ENCODE measurements around the gene PRKN. TPM values are rescaled to one million over a fixed set of nuclear protein-coding genes. Genes with fewer than 3 reads are reported as not detected.

PRKN gene
- total RNA-seq, 1 experiment from 2014 or later, result 2.0 TPM

- H3K36me3 Mint-ChIP-seq (ENCODE audit: insufficient read depth in 1 of 3, low read depth in 3 of 3), result no peaks in the 10 kb centered on the region
Measured at GRCh38 chr6:161389756-161390155, 1337.8 kb downstream of the PRKN start.

More at GRCh38 chr6:161389756-161390155, 1337.8 kb downstream of the PRKN start:
- no peak overlapping the region for H4K8ac ChIP-seq (replicated peaks; ENCODE audit: insufficient read length, low read depth, low read length)
- no peak overlapping the region for H3K9ac ChIP-seq (ENCODE audit: extremely low read depth, insufficient read length, low read length)
- no peaks in the 10 kb centered on the region for H3K27me3 ChIP-seq (ENCODE audit: insufficient read depth, low read length)
- no peak overlapping the region for H2AFZ ChIP-seq (ENCODE audit: low read length)
- no peaks in the 10 kb centered on the region for H3K4me1 ChIP-seq (ENCODE audit: insufficient read depth, low read length)
- no peak overlapping the region for H3K56ac ChIP-seq (ENCODE audit: insufficient read length, low read depth, low read length)
- no peaks in the 10 kb centered on the region for H3K27me3 Mint-ChIP-seq (ENCODE audit: low read depth)
- no peak overlapping the region for H3K4me3 Mint-ChIP-seq
- H4K5ac ChIP-seq (ENCODE audit: insufficient read length, low read depth, low read length), result no peak overlapping the region
- DNase-seq, result no peak
- no peak overlapping the region for H2BK120ac ChIP-seq (ENCODE audit: low read depth, low read length, poor library complexity, severe bottlenecking)
- H3K14ac ChIP-seq (ENCODE audit: insufficient read depth, low read length), result no peak overlapping the region
- no peak overlapping the region for H3T11ph ChIP-seq (ENCODE audit: low read length)
- no peak overlapping the region for H3K27ac Mint-ChIP-seq
- H4K91ac ChIP-seq (ENCODE audit: insufficient read length, low read depth, low read length), result no peak overlapping the region
- TF ChIP-seq, protein P1, sequence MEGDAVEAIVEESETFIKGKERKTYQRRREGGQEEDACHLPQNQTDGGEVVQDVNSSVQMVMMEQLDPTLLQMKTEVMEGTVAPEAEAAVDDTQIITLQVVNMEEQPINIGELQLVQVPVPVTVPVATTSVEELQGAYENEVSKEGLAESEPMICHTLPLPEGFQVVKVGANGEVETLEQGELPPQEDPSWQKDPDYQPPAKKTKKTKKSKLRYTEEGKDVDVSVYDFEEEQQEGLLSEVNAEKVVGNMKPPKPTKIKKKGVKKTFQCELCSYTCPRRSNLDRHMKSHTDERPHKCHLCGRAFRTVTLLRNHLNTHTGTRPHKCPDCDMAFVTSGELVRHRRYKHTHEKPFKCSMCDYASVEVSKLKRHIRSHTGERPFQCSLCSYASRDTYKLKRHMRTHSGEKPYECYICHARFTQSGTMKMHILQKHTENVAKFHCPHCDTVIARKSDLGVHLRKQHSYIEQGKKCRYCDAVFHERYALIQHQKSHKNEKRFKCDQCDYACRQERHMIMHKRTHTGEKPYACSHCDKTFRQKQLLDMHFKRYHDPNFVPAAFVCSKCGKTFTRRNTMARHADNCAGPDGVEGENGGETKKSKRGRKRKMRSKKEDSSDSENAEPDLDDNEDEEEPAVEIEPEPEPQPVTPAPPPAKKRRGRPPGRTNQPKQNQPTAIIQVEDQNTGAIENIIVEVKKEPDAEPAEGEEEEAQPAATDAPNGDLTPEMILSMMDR (conservative IDR thresholded peaks at IDR 0.05), result no peak
- H3K23me2 ChIP-seq (ENCODE audit: insufficient read length, low read depth, low read length, poor library complexity, severe bottlenecking), result no peaks in the 10 kb centered on the region
- no peak overlapping the region for H3K18ac ChIP-seq (ENCODE audit: insufficient read length, low read depth, low read length)
- H3K27ac ChIP-seq (ENCODE audit: insufficient read length, low read depth, low read length), result no peak overlapping the region
- H3K4me1 Mint-ChIP-seq, result peaks cover 0 to 3% of the 10 kb centered on the region in 2 experiments; a peak in 1 of 4 replicates
- H2BK20ac ChIP-seq (ENCODE audit: low read depth, low read length, poor library complexity, severe bottlenecking), result no peak overlapping the region
- no peaks in the 10 kb centered on the region for H3K79me1 ChIP-seq (ENCODE audit: insufficient read depth, low read depth, low read length, poor library complexity, severe bottlenecking)
- no peak overlapping the region for H3K4ac ChIP-seq (ENCODE audit: low read depth, low read length)
- no peak overlapping the region for H3K23ac ChIP-seq (ENCODE audit: insufficient read length, low read depth, low read length)
- no peaks in the 10 kb centered on the region for H3K9me3 ChIP-seq (ENCODE audit: control insufficient read depth, low read depth, low read length)
- H3K79me2 ChIP-seq (ENCODE audit: insufficient read depth, low read length), result no peaks in the 10 kb centered on the region
- no peak overlapping the region for H2BK5ac ChIP-seq (ENCODE audit: insufficient read length, low read length)
- H4K20me1 ChIP-seq (ENCODE audit: control insufficient read depth, insufficient read depth, insufficient read length), result no peaks in the 10 kb centered on the region
- no peak overlapping the region for H2BK15ac ChIP-seq (ENCODE audit: low read depth, low read length)
- H2BK12ac ChIP-seq (ENCODE audit: insufficient read length, low read depth, low read length), result no peak overlapping the region
- H3K4me2 ChIP-seq (ENCODE audit: insufficient read depth, insufficient read length, low read length), result no peak overlapping the region
- H3K9me3 Mint-ChIP-seq, result peaks cover 0 to 3% of the 10 kb centered on the region in 2 experiments; a peak in 2 of 5 replicates
- no peak overlapping the region for H2AK5ac ChIP-seq (ENCODE audit: insufficient read length, low read length)
- WGBS (ENCODE audit: extremely low coverage, insufficient read length, low lambda C conversion rate), result no CpG with 5 or more reads among the region's 3 CpGs
